MM.1S (cell line): Measurements from ENCODE around the gene OSBPL2.

Experiments used
- CTCF ChIP-seq: fragments of 300-600 bp; sonication (generic); IDR thresholded peaks from 2 replicates; pipeline ENCODE4 v1.5.1; 2016; ENCODE audit warnings: antibody characterized with exemption, low read length, mixed read lengths
- EZH2 ChIP-seq: fragments of 300-600 bp; sonication (generic); optimal IDR thresholded peaks from 2 replicates; pipeline ENCODE3; 2017; ENCODE audit warnings: low read depth, mild to moderate bottlenecking, antibody characterized with exemption, low read length, mixed read lengths
- EZH2phosphoT487 ChIP-seq: fragments of 300-600 bp; sonication (generic); IDR thresholded peaks from 2 replicates; pipeline ENCODE4 v1.6.1; 2018; ENCODE audit warnings: antibody characterized with exemption, low read length

GRCh38 chr20:62267543-62267942 lies 29.2 kb downstream of the OSBPL2 start:
- TF ChIP-seq CTCF = no peak
- no peak for TF ChIP-seq EZH2phosphoT487
- TF ChIP-seq EZH2 = no peak
